Measurements from ENCODE around the gene SUPT16H. TPM values are rescaled to one million over a fixed set of nuclear protein-coding genes. Genes with fewer than 3 reads are reported as not detected.

The SUPT16H gene
- total RNA-seq, 4 donors from 2014 or later, result 24.8 to 67.7 (median 47.8) TPM

- DNase-seq, result no peak
- Histone ChIP-seq H3K27me3 (no peaks in the 10 kb centered on the region), H3K4me3 (no peak overlapping the region), H3K36me3 (peaks cover 23 to 82% (median 38%) of the 10 kb centered on the region in 3 donors), H3K9me3 (no peaks in the 10 kb centered on the region), H3K27ac (no peak overlapping the region), H3K4me1 (no peaks in the 10 kb centered on the region)
- TF ChIP-seq CTCF (IDR thresholded peaks at IDR 0.05), result no peak
- no peak for TF ChIP-seq POLR2A (IDR thresholded peaks at IDR 0.05)
- WGBS, 2 donors, result 49 to 61% methylated on average over 4 of the region's 4 CpGs
- intact Hi-C loops (cut with DNase I), result no loop called here
Observed at GRCh38 chr14:21369949-21370679, 13.7 kb downstream of the SUPT16H start.

- 92 to 94% methylated on average over 4 to 6 of the region's 6 CpGs for WGBS, 2 donors
- intact Hi-C loops (cut with DNase I), result no loop called here
- Histone ChIP-seq H3K27ac (no peak overlapping the region), H3K4me3 (no peak overlapping the region), H3K27me3 (no peaks in the 10 kb centered on the region), H3K9me3 (no peaks in the 10 kb centered on the region), H3K36me3 (peaks cover 29 to 100% (median 47%) of the 10 kb centered on the region in 3 donors), H3K4me1 (no peaks in the 10 kb centered on the region)
- TF ChIP-seq POLR2A (IDR thresholded peaks at IDR 0.05), result no peak
- no peak for TF ChIP-seq CTCF (IDR thresholded peaks at IDR 0.05)
- DNase-seq, result no peak
Observed at GRCh38 chr14:21367582-21368144, 16.2 kb downstream of the SUPT16H start.

GRCh38 chr14:21356511-21356910, 27.3 kb downstream of the SUPT16H start:
- H3K9me3 ChIP-seq, result no peaks in the 10 kb centered on the region
- no peak overlapping the region for H3K27ac ChIP-seq
- no peak overlapping the region for H3K4me3 ChIP-seq
- H3K36me3 ChIP-seq, result peaks cover 9 to 100% (median 76%) of the 10 kb centered on the region in 3 donors
- no peak for DNase-seq
- intact Hi-C loops (cut with DNase I), result no loop called here
- 91 to 100% methylated on average over 4 of the region's 4 CpGs for WGBS, 2 donors
- no peaks in the 10 kb centered on the region for H3K4me1 ChIP-seq
- no peak for TF ChIP-seq POLR2A (IDR thresholded peaks at IDR 0.05)
- TF ChIP-seq CTCF (IDR thresholded peaks at IDR 0.05), result no peak
- no peaks in the 10 kb centered on the region for H3K27me3 ChIP-seq

- Histone ChIP-seq H3K27me3 (no peaks in the 10 kb centered on the region), H3K4me1 (no peaks in the 10 kb centered on the region), H3K4me3 (no peak overlapping the region), H3K27ac (no peak overlapping the region), H3K36me3 (peaks cover 3 to 73% (median 42%) of the 10 kb centered on the region in 3 donors), H3K9me3 (no peaks in the 10 kb centered on the region)
- TF ChIP-seq POLR2A (IDR thresholded peaks at IDR 0.05), result no peak
- no peak for TF ChIP-seq CTCF (IDR thresholded peaks at IDR 0.05)
- intact Hi-C loops (cut with DNase I), result no loop called here
- WGBS, 2 donors, result 83 to 90% methylated on average over 9 of the region's 9 CpGs
- DNase-seq, result no peak
Observed at GRCh38 chr14:21352587-21352986, 31.2 kb downstream of the SUPT16H start.

- no peak for DNase-seq
- no peaks in the 10 kb centered on the region for H3K9me3 ChIP-seq
- TF ChIP-seq POLR2A (IDR thresholded peaks at IDR 0.05) (no peak), CTCF (IDR thresholded peaks at IDR 0.05) (no peak)
- no peaks in the 10 kb centered on the region for H3K4me1 ChIP-seq
- no peak overlapping the region for H3K27ac ChIP-seq
- no peaks in the 10 kb centered on the region for H3K27me3 ChIP-seq
- intact Hi-C loops (cut with DNase I), result no loop called here
- no peak overlapping the region for H3K4me3 ChIP-seq
- peaks cover 0 to 53% (median 30%) of the 10 kb centered on the region in 3 donors for H3K36me3 ChIP-seq
- 31 to 48% methylated on average over 2 of the region's 3 CpGs for WGBS, 2 donors
Observed at GRCh38 chr14:21350539-21350938, 33.3 kb downstream of the SUPT16H start.

Data from esophagus squamous epithelium (tissue), 5 donors.